NCI-H128 (cell line): Measurements from ENCODE around the gene PDGFD.

Experiments used
- DNase-seq: peaks from one replicate; lab custom pipeline; 2025; ENCODE audit not compliant: unreplicated experiment; lab: John Stamatoyannopoulos, UW

PDGFD gene

DNA sequence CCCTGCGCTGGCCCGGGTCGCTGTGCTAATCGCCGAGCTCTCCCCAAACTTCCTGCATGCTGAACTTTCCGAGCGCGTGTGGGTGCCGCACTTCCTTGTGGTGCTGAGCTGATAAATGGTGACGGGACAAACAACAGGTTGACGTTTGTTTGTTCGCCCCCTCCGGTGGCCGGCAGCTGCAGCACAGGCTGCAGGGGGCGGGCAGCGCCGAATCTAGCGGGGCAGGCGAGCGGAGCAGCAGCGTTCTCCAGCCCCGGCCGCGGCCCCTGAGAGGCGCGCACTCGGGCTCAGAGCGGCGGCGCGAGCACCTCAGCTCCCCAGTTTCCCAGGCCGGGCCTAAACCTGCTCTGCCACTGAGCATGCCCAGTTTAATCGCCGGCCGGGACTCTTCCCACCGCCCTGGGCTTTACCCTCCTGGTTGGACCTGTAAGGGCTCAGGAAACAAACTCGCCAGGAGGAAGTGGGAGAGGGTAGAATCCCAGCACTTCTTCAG is at the start of gene PDGFD:
Gene PDGFD, minus strand, starts transcription at position 120 of the 493 bp plus-strand sequence.
- no peak for DNase-seq

GRCh38 chr11:104206936-104207335 is 43.0 kb upstream of the PDGFD start:
- DNase-seq, result no peak

- no peak for DNase-seq
These were observed 41.9 kb upstream of the PDGFD start for GRCh38 chr11:104205838-104206237.

- no peak for DNase-seq
These were observed 36.7 kb upstream of the PDGFD start for GRCh38 chr11:104200688-104201087.

DNA sequence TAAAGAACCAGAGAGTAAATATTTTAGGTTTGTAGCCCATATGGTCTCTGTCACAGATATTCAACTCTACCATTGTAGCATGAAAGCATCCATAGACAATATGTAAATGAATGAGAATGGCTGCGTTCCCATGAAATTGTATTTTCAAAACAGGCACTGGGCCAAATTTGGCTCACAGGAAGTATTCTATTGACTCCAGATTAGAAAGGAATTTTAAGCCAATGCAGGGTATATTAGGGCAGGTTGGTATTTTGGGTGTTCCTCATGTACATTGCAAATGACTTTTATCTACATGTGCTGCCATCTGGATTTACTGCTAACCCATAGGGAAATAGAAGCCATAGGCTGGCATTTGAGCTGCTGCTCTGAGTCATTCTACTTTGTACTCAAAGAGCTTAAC is 35.1 kb upstream of the PDGFD start:
- no peak for DNase-seq

GRCh38 chr11:104198576-104198975 is 34.6 kb upstream of the PDGFD start:
- no peak for DNase-seq

DNA sequence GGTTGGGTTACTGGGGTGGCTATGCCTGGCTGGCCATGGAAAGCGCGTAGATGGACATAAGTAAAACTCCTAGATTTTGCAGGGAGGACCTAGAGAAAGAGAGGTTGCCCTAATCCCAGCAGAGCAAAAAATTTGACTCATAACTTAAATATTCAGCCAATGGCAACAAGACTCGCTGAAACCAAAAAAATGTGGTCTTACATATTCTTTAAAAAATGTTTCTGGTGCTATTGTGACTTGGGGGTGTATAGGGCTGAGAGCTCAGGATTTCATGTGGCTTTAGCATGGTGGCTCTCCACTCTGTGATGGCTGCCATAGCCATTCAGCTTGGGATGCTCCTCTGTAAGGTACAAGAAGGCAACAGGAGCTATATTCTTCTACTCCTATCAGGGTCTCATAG is 27.2 kb upstream of the PDGFD start:
- no peak for DNase-seq

GRCh38 chr11:104183593-104183992 is 19.6 kb upstream of the PDGFD start:
- DNase-seq, result no peak

DNA sequence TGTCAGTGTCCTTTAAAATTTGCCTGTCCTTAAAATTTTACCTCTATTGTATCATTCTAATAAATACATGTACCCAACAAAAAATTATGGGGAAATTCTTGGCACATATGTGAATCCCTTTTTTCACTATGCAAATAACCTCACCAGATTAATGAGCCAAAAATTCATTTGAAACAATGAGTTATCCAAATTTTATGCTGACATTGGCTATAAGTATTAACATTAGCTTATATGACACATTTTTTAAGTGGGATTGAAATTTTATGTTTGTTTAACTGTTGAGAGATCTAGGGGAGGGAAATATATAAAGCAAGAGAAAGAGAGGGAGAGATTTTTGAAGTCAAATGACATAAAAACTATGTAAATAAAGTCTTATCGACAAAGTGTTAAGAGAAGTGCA is 11.8 kb upstream of the PDGFD start:
- DNase-seq, result no peak

DNA sequence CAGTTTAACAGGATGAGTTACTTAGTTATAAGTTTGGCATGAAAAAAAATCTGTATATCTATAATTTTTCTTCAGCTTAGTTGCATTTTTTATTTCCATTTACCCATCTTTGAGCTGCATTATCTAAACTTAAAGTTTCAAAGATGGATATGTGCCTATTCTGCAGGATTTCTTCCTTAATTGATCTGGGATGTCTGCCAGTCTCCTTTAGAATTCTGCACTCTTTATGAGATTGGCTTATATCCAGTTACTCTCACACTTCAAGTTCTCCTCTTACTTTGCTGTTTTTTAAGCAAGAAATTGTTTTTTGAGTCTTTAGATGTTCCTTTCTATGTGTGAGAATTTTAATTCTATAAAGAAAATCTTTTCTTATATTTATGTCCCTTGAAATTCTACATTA is 5.1 kb upstream of the PDGFD start:
- no peak for DNase-seq

- DNase-seq, result no peak
These were observed 1.1 kb upstream of the PDGFD start for GRCh38 chr11:104165014-104165413.

- no peak for DNase-seq
These were observed 583 bp downstream of the PDGFD start for GRCh38 chr11:104163100-104164027.

GRCh38 chr11:104161751-104162450 is 2.0 kb downstream of the PDGFD start:
- DNase-seq, result no peak

GRCh38 chr11:104159356-104159755 is 4.6 kb downstream of the PDGFD start:
- no peak for DNase-seq

DNA sequence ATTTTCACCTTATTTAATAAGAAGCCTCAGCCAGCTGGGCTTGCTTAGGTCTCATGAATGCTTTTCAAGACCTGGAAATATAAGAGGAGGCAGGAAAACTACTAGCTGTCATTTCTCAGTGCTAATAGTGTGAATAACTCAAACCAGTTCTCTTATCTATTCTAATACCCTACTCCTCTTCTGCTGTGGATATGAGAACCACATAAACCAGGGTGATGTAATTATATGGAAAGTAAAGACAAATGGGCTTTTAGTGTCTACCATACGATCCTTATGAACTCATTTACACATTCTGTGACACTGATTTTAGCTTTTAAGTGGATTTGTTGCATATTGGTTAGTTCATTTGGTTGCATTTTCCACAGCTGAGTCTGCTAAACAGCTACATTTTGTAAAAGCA is 8.6 kb downstream of the PDGFD start:
- DNase-seq, result no peak

DNA sequence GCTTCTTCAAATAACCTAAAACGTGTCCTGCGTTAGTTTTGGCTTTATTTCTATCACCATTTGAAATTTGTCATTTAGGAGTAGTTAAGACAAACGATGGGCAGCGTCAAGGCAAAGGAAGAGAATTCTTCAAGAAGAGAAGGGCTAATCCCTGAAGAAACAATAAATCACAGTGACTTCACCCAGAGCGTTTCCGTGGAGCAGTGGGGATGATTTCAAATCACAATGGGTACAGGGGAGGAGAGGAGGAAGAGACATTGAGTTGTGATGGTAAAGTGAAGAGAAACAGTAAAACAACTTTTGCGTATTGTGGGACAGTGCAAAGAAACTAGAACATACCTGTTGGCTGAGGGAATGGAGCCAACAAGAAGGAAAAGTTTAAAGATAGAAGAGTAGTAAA is 9.7 kb downstream of the PDGFD start:
- DNase-seq, result no peak

- no peak for DNase-seq
These were observed 10.9 kb downstream of the PDGFD start for GRCh38 chr11:104152941-104153505.

DNA sequence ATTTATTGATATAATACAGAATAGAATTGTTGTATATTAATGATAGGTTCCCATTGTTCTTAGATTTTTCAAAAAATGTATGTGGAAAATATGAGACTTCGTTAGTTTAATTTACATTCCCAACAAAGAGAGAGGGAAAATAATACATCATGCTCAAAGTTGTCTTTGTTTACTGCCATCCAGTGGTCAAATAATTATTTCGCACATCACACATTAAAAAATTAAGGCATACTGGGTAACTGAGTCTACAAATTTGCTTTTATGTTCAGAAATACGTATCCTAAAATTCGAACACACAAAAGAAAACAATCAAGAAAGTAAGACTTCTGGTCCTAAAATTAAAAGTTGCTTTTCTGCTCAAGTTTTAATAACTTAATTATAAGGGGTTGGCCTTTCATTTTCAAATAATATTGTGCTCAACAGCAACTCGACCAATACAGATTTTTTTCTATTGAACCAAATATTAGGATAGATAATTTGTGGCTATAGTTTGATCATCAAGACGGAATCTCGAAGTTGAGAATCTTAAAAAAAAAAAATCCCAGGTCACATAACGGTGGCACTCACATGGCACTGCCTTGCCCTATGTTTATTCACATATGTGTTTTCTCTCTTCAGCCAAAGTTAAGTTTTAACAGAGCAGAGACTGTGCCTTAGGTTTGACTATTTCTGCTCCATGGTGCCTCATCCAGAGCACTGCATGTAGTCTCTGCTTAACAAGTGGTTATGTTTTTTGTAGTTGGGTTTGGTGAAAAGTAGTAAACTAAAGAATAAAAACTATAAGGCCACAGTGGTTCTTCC is 12.3 kb downstream of the PDGFD start:
- no peak for DNase-seq

DNA sequence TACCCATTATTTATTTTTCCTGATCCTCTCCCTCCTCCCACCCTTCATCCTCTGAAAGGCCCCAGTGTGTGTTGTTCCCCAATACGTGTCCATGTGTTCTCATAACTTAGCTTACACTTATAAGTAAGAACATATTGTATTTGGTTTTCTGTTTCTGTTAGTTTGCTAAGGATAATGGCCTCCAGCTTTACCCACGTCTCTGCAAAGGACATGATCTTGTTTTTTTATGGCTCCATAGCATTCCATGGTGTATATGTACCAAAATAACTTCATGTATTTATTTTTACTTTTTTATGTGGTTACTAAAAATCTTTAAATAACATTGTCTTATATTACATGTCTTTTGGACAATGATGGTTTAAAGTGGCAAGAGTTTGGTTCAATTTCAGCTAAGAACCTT is 15.2 kb downstream of the PDGFD start:
- DNase-seq, result no peak

GRCh38 chr11:104148074-104148473 is 15.9 kb downstream of the PDGFD start:
- DNase-seq, result no peak

GRCh38 chr11:104146943-104147342 is 17.0 kb downstream of the PDGFD start:
- DNase-seq, result no peak
